ENCODE data around the gene XRRA1. TPM values are rescaled to one million over a fixed set of nuclear protein-coding genes. Genes with fewer than 3 reads are reported as not detected.

Gene XRRA1
- total and polyA plus RNA-seq, 2 of the 4 experiments (the other 2 are of a cell fraction), result 5.4 to 6.3 TPM

- Histone ChIP-seq H3K56ac (ENCODE audit: extremely low read depth, insufficient read depth, low read length) (no peak overlapping the region), H3K18ac (ENCODE audit: low read depth, low read length) (no peak overlapping the region), H3K27ac (ENCODE audit: insufficient read depth, low read length) (no peak overlapping the region), H3K14ac (replicated peaks; ENCODE audit: low read depth, low read length) (no peak overlapping the region), H3K9ac (ENCODE audit: low read depth, low read length) (no peak overlapping the region), H2AK9ac (replicated peaks; ENCODE audit: low read depth, low read length, poor library complexity) (no peak overlapping the region), H2BK5ac (ENCODE audit: low read depth, low read length, poor library complexity, severe bottlenecking) (no peak overlapping the region), H3K36me3 (ENCODE audit: control insufficient read depth, insufficient read depth, low read length) (peaks cover 8% of the 10 kb centered on the region), H3K4me3 (ENCODE audit: insufficient read depth, low read depth, low read length) (no peak overlapping the region), H3K27me3 (ENCODE audit: control insufficient read depth, insufficient read depth, low read length) (no peaks in the 10 kb centered on the region), H3K23ac (ENCODE audit: low read depth, low read length) (no peak overlapping the region), H4K8ac (ENCODE audit: low read depth in 2 of 2, low read length in 2 of 2) (no peak overlapping the region), H3K9me1 (ENCODE audit: insufficient read depth, low read length) (peaks cover 7% of the 10 kb centered on the region; the same call in 1 of the 2 replicates), H3K79me1 (ENCODE audit: low read depth in 1 of 2, low read length in 2 of 2) (no peaks in the 10 kb centered on the region), H2AFZ (replicated peaks; ENCODE audit: low read length, poor library complexity) (no peak overlapping the region), H2BK120ac (ENCODE audit: low read depth, low read length) (no peak overlapping the region), H3K4ac (ENCODE audit: low read depth, low read length) (no peak overlapping the region), H2BK20ac (ENCODE audit: low read depth, low read length) (no peak overlapping the region), H2BK15ac (ENCODE audit: low read depth, low read length) (no peak overlapping the region), H4K5ac (ENCODE audit: low read depth, low read length) (no peak overlapping the region), H4K20me1 (ENCODE audit: insufficient read depth, low read length) (no peaks in the 10 kb centered on the region), H2AK5ac (ENCODE audit: low read depth, low read length) (no peak overlapping the region), H3K9me3 (ENCODE audit: control insufficient read depth, insufficient read depth, low read length) (peaks cover 3% of the 10 kb centered on the region; the same call in 1 of the 2 replicates), H3K4me1 (ENCODE audit: control insufficient read depth, insufficient read depth, low read length) (no peaks in the 10 kb centered on the region), H4K91ac (ENCODE audit: insufficient read depth, low read depth, low read length) (no peak overlapping the region), H3K4me2 (ENCODE audit: low read depth, low read length) (no peak overlapping the region)
- TF ChIP-seq BHLHE40 (IDR thresholded peaks at IDR 0.05; ENCODE audit: low read depth, low read length) (no peak), RFX5 (IDR thresholded peaks at IDR 0.05; ENCODE audit: low read depth, low read length) (no peak)
- no peak for DNase-seq
- ChIA-PET POLR2A (ENCODE audit: unreplicated experiment) (no interaction called here), CTCF (no interaction called here)
- intact Hi-C loops (cut with micrococcal nuclease), result no loop called here
- WGBS, 2 experiments (ENCODE audit: extremely low coverage in 2 of 2, insufficient read length in 1 of 2), result no CpG with 5 or more reads among the region's 3 CpGs
- no peak for ATAC-seq (ENCODE audit: low read depth)
- in situ Hi-C loops (cut with MboI; ENCODE audit: low sequenced_read_pairs), result no loop called here
- dilution Hi-C loops (cut with HindIII; ENCODE audit: low sequenced_read_pairs, unreplicated experiment), result no loop called here
- BruUV-seq (replicated peaks), result no TSS peak
Observed at GRCh38 chr11:74905326-74905725, 43.6 kb downstream of the XRRA1 start.
